GM11168 (cell line): ENCODE measurements around the gene CAMK2B.

Experiments used
- in situ Hi-C: fragments of 300-500 bp; cut with MboI; formaldehyde crosslinking; loops from one replicate; pipeline ENCODE4 v1.12.0; 2022; ENCODE audit warnings: low sequenced_read_pairs; ENCODE audit not compliant: unreplicated experiment

Gene CAMK2B

DNA sequence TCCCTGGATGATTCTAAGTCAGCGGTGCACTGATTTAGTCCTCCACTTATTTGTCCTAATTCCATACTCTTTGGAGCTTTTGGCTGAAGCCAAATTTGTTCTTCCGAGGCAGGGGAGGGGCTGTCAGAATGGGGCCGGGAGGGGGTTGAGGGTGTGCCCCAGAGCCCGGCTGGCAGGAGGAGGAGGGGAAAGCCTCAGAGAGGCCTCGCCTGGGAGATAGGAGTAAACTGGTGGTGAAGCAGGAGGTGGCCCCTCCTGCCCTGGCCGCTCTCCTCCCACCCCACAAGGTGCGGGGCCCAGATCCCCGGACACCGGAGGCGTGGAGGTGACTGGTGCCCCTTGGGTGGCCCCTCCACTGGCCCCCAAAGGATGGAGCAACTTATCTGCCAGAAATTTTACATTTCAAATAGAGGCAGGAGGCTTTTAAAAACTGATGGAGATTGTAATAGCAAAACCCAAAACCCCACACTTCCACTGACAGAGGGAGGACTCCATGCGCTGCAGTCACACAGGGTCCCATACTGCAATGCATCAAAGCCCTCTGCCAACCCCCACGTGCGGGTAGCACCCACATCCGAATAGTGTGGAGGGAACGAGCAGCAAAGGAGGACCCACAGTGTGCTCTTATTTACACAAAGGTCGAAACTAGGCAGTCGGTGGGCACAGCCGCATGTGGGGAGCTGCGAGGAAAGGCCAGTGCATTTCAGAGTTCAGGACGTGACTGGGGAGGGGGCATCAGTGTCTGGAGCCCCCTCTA is 61.9 kb downstream of the CAMK2B start:
- in situ Hi-C loops, result no loop called here

DNA sequence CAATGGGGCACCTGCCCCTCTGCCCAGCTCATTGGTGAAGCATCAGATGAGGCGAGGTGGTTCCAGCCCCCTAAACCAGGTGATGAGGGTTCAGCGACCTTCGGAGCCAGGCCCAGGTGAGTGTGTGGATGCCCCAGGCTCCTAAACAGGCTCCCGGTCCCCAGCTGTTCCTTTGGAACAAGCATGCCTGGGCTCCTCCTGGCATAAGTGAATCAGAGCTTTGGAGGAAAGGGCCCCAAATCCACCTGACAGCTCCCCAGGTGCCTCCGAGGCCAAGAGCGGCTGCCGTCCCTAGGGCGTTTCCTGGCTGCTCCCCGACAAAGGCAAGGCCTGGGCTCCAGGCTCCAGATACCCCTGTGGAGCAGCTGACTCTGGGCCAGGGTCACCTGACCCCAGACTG is 63.4 kb downstream of the CAMK2B start:
- in situ Hi-C loops, result no loop called here

DNA sequence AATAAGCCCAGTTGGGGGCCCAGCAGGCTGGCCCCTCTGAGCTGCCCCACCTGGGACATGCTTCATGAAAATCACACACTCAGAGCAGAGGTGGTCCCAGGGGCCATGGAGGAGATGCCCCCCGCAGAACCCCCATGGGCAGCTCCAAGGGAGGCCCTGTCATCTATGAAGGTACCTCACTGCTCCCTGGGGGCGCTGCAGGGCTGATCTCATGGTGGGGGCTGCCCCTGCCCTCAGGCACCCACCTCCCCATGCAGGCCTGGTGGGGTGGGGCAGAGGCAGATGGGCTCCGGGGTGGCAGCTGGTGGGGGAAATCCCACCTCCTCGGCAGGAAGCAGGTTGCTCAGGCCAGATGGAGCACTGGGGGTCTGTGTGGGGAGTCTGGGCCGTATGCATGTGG is 64.2 kb downstream of the CAMK2B start:
- in situ Hi-C loops, result no loop called here

DNA sequence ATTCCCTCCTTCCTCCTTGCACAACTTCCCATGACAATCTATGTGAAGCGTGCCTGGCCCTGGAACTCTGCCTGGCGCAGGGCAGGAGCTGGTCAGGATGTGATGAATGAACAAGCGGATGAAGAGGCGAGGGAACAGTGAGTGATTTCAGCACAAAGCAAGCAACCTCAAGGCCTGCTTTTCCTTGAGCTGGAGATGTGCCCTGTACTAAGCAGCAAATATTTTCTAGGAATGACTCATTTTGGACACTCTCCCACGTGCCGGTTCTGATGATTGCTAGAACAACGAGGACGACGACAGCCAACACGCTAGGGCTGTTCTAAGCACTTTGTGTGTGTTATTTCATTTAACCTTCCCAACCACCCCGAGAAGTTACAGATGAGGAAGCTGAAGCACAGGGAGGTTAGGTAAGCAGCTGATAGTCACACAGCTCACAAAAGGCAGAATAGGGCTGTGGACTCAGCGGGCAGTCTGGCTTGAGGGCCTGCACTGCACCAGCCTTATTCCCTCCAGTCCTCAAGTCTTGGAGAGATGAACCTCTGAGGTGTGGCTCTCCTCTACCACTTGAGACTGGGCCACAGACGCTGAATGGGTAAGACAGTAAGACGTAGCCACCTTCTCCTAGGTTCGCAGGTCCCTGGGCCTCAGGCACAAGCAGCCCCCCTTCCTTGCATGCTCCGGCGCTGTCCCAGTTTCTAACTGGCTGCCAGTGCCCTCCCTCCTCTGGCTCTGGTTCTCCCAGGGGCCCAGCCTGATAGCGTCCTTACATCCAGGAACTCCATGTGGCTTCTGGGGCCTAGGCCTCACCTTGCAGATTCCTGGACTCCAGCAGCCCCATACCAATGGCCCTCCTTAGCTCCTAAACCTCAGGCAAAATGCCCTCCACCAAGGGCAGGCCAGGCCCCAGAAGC is 65.6 kb downstream of the CAMK2B start:
- in situ Hi-C loops, result no loop called here

DNA sequence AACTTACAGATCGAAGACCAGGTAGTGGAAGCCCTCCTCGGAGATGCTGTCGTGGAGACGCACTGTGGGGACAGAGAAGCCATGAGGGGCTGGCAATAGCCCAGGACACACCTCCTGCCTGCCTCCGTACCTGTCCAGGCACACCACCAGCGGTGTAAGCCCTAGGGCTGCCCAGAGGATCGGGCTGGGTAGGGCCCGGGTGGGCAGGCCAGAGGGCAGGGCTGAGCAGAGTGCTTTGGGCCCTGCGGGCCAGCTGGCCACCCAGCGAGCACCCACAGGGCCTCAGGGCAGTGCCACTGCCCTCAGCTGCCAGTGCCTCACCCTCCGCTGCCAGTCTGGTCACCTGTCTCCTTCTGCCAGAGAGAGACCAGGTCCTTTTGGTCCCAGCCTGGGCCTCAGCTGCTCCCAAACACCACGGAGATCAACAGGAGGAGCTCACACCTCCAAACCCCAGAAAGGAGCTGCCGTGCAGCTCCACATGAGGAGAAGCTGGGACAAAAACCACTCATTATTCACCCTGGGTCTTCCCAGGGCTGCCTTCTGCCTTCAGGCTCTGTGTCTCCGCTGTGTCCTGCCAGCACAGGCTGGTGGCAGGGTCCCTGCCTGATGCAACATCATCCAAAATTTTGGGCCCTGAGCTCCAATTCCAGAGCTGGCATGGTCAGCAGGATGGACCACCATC is 66.4 kb downstream of the CAMK2B start:
- in situ Hi-C loops, result no loop called here

DNA sequence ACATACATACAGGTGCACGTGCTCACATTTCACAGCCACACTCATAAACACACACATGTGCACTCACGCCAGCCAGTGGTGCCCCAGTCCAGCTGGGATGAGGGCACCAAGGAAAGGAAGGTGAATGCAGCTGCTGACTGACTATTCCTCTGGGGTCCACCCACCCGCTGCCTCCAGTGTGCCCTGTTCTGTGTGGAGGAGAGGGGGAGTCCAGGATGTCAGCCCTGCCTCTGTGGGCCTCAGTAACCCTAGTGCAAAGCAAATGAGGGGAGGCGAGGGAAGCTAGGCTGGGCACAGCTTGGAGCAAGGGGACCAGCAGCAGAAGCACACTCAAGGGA is 67.0 kb downstream of the CAMK2B start:
- in situ Hi-C loops, result no loop called here

DNA sequence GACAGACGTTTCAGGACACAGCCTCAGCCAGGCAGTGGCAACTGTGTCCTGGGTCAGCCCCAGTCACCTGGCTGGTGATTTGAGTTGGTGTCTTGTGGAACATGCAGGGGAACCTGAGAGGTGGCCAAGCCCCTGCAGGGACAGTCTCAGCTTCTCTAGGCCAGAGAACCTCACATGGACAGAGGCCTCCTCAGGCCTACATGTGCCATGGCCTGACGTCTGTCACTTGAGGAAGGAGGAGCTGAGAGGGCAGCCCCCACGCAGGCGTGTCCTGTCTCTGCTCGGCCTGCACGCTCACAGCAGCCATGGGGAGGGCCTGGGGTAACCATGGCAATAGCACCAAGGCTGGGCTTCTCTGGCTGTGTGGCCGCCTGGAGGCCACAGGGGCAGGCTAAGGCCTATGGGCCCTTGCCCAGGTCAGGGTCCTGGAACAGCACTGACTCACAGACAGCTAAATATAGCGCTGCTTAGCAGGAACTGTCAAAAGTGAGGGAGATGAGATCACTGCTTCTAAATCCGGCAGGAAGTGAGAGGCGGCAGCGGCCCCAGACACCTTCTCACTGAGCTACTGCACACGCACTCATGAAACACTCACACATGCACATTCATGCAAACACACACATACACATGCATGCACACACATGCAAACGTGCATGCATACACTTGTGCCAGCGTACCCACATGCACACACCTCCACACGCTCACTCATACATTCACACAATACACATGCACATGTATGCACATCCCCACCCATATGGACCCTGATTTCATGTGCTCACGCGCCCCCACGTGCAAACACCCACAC is 67.6 kb downstream of the CAMK2B start:
- in situ Hi-C loops, result no loop called here

DNA sequence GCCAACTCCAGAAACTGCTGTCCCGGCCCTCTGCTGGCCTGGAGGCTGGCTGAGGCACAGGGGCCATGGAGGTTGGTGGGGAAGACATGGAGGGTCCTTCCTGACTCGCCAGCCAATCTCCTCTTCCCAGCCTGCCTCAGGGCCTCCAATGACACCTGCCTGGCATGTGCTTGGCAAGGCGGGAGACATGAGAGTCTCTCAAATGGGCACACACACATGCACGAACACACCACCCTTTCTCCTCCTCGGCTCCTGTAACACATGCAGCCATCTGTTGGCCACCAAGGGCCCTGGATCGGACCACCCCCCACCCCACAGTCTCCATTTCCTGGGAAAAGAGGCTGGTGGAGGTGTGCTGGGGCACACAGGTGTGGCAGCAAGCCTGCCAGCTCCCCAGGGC is 68.2 kb downstream of the CAMK2B start:
- in situ Hi-C loops, result no loop called here

DNA sequence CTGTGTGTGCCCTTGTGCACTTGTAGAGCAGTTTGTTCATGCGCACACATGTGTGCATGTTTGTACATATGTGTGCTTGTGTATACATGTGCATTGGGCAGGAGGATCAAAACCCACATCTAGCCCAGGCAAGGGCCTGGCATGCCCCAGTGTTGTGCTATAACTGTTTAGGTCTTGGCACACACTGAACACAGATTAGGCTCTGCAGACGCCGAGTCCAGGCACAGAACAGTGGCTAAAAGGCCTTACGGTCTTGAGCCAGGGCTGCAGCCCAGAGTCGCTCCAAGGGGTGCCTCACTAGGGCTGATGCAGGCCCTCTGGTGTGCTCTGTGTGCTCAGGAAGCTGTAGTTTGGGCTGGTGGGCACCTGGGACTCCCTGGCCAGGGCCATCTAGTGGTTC is 68.9 kb downstream of the CAMK2B start:
- in situ Hi-C loops, result no loop called here

DNA sequence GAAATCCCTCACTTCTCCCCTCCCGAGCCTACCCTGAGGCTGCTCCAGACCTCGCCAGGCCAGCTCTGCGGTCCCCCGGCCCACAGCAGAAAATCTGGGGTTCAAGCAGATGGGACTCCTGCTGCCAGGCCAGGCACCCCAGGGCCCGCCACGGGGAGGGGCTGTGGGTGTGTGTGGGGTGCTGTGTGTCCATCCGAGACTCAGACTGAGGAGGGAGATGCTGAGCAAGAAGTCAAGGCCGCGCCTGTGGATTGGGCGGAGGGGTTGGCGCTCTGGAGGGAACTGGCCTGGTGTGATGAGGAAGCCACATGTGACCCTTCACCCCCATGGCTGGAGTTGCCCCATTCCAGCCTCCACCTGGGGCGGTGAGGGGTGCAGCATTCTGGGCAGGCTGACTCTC is 73.5 kb downstream of the CAMK2B start:
- in situ Hi-C loops, result no loop called here

DNA sequence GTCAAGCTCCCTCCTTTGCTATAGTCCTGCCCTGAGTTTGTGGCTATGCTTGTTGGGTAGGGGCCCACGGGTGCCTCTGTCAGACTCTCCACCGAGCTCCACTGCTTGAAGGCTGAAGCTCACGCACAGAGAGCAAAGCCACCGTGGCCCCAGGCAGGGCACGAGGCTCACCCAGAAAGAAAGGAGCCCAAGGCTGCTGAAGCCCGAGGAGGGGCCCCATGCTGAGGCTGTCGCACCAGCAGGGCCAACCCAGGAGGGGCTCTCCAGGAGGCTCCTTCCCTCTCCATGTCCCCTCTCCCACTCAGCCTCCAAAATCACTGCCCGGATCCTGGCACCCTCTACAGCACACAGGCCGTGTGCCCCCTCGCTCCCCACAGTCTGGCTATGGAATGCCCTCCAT is 74.1 kb downstream of the CAMK2B start:
- in situ Hi-C loops, result no loop called here

DNA sequence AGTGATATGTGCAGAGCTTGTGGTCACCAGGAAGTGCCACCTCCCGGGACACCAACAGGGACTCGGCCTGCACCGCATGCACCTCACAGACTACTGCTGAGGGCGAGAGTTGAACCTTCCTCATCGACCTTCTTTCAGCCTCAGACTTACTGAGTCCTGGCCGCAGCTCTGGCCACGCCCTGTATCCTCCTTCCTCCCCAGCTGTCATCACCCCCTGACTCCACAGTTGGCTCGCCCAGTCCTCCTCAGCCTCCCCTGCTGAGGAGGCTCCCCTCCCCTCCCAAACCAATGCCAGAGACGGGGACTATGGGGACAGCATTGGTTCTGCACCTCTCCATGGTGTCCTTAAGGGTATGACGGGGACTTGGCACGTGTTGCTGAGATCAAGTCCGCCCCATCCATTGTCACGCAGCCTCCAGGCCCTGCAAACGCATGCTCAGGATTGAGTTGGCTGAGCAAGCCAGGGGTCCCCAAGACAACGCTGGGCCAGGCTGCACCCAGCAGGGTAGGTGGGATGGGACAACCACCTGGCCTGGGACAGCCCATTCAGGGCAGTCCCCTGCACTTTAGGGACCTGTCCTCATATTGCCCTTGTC is 75.7 kb downstream of the CAMK2B start:
- in situ Hi-C loops, result loop anchor here (10.0 kb wide), 1 partner anchor 225 kb away; no protein-coding TSS in a partner anchor

DNA sequence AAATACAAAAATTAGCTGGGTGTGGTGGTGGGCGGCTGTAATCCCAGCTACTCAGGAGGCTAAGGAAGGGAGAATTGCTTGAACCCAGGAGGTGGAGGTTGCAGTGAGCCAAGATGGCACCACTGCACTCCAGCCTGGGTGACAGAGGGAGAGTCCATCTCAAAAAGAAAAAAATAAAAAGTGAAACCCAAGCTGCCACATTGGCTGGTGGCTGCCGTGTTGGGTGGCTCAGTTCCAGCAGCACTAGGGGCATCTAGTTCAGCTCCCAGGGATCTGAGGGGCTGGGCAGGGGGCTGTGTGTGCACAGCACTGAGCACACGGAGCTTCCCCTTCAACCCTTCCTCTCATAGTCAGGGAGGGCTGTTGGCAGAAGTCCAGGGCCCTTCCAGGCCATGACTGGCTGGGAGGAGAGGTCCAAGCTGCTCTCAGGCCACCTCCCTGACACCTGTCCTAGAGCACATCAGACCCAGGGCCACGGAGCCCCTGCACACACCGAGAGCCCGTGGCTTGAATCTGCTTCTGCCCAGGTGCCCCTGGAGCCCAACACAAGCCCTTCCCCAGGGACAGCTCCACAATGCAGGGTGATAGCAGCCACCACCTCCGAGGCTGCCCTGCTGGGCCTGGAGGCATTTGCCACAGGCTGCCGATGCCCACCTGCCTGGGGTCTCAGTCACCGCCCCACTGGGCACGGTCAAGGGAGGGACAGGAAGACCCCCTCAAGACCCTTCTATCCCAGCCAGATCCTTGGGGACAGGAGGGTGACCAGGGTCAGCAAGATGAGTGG is 77.3 kb downstream of the CAMK2B start:
- in situ Hi-C loops, result loop anchor here (10.0 kb wide), 1 partner anchor 227 kb away; no protein-coding TSS in a partner anchor

DNA sequence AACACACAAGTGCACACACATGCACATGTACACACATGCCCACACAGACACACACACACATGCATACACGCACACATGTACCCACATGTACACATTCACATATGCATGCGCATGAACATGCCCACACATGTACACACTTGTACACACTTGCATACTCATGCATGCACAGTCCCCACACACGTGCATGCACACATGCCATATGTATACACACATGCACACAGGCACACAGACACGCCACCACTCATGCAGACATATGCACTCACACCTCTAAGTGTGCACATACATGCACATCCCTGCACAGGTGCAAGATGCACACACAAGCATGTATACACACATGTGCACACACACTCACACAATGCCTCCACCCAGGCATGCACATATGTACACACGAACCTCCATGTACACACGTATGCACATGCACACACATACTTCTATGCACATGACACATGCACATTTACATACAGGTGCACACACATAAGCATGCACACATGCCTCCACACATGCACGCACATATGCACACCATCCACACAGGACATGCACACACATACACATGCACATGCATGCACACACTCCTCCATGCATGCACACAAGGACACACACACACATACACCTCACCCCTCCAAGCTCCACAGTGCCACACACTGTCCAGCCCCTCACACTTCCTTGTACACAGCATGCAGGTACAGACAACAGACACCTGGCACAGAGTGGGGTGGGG is 78.8 kb downstream of the CAMK2B start:
- in situ Hi-C loops, result loop anchor here (10.0 kb wide), 1 partner anchor 228 kb away; no protein-coding TSS in a partner anchor

DNA sequence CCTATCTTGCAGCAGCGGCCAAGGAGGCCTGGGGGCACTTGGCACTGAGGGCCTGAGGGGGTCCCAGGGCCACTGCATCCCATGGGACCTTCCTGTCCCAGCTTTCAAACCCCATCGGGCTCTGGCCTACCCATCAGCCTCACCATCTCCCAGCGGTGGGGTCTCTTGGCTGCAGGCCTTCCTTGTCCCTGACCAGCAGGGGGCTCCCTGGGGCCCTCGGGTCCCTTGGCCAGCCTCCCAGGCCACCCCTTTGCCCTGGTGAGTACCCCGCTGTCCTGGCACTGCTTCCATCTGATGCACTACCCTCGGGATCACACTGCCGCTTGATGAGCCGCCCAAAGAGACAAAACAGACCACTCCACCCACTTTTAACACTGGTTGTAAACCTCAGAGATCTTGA is 81.1 kb downstream of the CAMK2B start:
- in situ Hi-C loops, result loop anchor here (10.0 kb wide), 1 partner anchor 231 kb away; no protein-coding TSS in a partner anchor

DNA sequence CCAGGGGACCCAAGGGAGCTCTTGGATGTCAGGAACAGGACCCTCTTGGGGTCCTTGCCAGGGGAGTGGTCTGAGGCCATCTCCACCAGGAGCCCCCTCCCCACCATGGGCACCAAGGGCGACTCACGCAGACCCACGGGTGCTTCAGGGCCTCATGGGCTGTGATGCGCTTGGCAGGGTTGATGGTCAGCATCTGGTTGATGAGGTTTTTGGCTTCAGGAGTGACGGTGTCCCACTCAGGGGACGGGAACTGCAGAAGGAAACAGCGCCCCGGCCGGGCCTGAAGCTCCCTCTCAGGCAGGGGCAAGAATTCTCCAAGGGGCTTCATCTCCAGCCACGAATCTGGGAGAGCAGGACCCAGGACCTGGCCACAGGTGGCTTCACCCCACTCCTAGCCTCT is 83.3 kb downstream of the CAMK2B start:
- in situ Hi-C loops, result loop anchor here (10.0 kb wide), 1 partner anchor 233 kb away; no protein-coding TSS in a partner anchor

DNA sequence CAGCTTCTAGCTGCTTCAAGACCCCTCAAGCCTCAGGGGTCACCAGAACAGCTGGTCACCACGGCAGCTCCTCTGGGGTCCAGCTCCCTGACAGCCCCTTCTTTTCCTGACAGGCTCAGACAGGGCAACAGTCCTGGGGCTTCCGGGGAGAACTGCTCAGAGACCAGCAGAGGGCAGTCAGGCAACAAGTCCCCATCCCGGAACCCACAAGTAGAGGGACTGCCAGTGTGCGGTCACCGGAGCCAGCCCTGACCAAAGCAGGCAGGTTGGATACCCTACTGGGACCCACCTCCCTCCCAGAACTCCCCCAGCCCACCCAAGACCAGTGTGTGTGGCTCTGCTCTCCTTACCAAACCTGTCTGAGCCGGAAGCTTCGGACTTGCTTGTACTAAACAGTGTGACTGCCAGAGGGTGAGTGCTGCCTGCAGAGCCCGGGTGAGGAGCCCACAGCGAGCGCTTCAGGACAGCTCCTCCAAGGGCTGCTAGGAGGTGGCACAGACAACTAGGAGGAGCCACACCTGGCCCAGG is 84.3 kb downstream of the CAMK2B start:
- in situ Hi-C loops, result loop anchor here (10.0 kb wide), 1 partner anchor 234 kb away; no protein-coding TSS in a partner anchor

DNA sequence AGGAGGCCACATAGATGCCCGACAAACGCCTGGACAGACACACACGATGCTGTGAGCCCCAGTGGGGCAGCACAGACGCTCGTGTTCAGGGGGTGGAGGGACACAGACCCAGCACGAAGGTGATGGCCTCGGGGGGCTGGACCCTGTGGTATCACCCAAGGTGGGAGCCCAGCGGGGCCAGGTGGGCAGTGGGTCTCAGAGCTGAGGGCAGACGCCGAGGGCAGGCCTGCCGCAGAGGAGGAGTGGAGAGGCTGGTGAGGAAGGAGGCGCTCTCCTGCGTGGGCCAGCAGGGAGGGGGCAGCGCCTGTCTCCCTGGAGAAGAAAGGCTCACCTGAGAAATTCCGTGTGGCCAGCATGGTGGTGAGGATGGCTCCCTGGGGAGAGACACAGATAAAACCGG is 85.0 kb downstream of the CAMK2B start:
- in situ Hi-C loops, result loop anchor here (10.0 kb wide), 1 partner anchor 234 kb away; no protein-coding TSS in a partner anchor
